Bronchial epithelial cell (primary cell): ENCODE results near the gene METTL25. TPM values are rescaled to one million over a fixed set of nuclear protein-coding genes. Genes with fewer than 3 reads are reported as not detected.

Source experiments
- DNase-seq: peaks from one replicate; pipeline ENCODE4 v3.0.0-alpha.2; 2010; ENCODE audit warnings: low read depth
- FAIRE-seq: peaks from 2 replicates; lab custom pipeline; 2011; peaks lifted over from hg19 to GRCh38; lab: Jason Lieb, UNC
- H3K27me3 ChIP-seq: 2 replicates; pipeline ENCODE4 v1.5.1; 2011; ENCODE audit warnings: low read length; ENCODE audit not compliant: control insufficient read depth, insufficient read depth
- H3K36me3 ChIP-seq: 2 replicates; pipeline ENCODE4 v1.5.1; 2011; ENCODE audit warnings: low read length; ENCODE audit not compliant: control insufficient read depth, insufficient read depth
- H3K4me3 ChIP-seq: 2 replicates; pipeline ENCODE4 v1.5.1; 2011; ENCODE audit warnings: mild to moderate bottlenecking, low read depth, low read length, control low read depth
- CTCF ChIP-seq: IDR thresholded peaks from 2 replicates; pipeline ENCODE4 v1.5.1; 2011; ENCODE audit warnings: mild to moderate bottlenecking, moderate library complexity, low read length, control low read depth, inconsistent platforms; ENCODE audit not compliant: insufficient read depth, severe bottlenecking
- total RNA-seq: library from RNA; depleted of rRNA; stranded (reverse); fragments of >200 nt; gene quantifications from 2 replicates; pipeline ENCODE4 v1.2.1, GENCODE V29; 2014

METTL25 gene
- total RNA-seq, 1 donor from 2014 or later: 4.2 TPM

GRCh38 chr12:82327861-82328260, 30.5 kb upstream of the METTL25 start:
- Histone ChIP-seq H3K27me3 (no peaks in the 10 kb centered on the region), H3K36me3 (no peaks in the 10 kb centered on the region), H3K4me3 (no peak overlapping the region)
- DNase-seq (no peak), FAIRE-seq (no peak)
- TF ChIP-seq CTCF: no peak

- Histone ChIP-seq H3K36me3 (no peaks in the 10 kb centered on the region), H3K27me3 (no peaks in the 10 kb centered on the region), H3K4me3 (no peak overlapping the region)
- DNase-seq: no peak
- no peak for FAIRE-seq
- TF ChIP-seq CTCF: no peak
Observed at GRCh38 chr12:82329508-82329907, 28.8 kb upstream of the METTL25 start.

- Histone ChIP-seq H3K36me3 (no peaks in the 10 kb centered on the region), H3K27me3 (no peaks in the 10 kb centered on the region), H3K4me3 (no peak overlapping the region)
- TF ChIP-seq CTCF: no peak
- FAIRE-seq (no peak), DNase-seq (no peak)
Observed at GRCh38 chr12:82350161-82350560, 8.2 kb upstream of the METTL25 start.

GRCh38 chr12:82351390-82351789, 6.9 kb upstream of the METTL25 start:
- no peaks in the 10 kb centered on the region for H3K36me3 ChIP-seq

GRCh38 chr12:82357340-82357739, 989 bp upstream of the METTL25 start:
- DNase-seq (no peak), FAIRE-seq (no peak)
- Histone ChIP-seq H3K36me3 (no peaks in the 10 kb centered on the region), H3K4me3 (peak overlapping the region; percentile 98), H3K27me3 (no peaks in the 10 kb centered on the region)
- TF ChIP-seq CTCF: no peak

More at GRCh38 chr12:82351390-82351789, 6.9 kb upstream of the METTL25 start:
- H3K27me3 ChIP-seq: no peaks in the 10 kb centered on the region
- no peak for FAIRE-seq
- no peak for TF ChIP-seq CTCF
- H3K4me3 ChIP-seq: no peak overlapping the region
- DNase-seq: no peak

GRCh38 chr12:82357845-82358199, 507 bp upstream of the METTL25 start:
- no peak for DNase-seq
- TF ChIP-seq CTCF: no peak
- Histone ChIP-seq H3K27me3 (no peaks in the 10 kb centered on the region), H3K4me3 (peak overlapping the region; percentile 98), H3K36me3 (no peaks in the 10 kb centered on the region)
- no peak for FAIRE-seq
